H9 (cell line): Measurements from ENCODE around the gene ARHGAP4. TPM values are rescaled to one million over a fixed set of nuclear protein-coding genes. Genes with fewer than 3 reads are reported as not detected.

ENCODE experiments used
- DNase-seq: peaks from one replicate; pipeline ENCODE4 v3.0.0-alpha.2; 2017
- H2AFZ ChIP-seq: one replicate; pipeline ENCODE4 v1.6.1; 2013; ENCODE audit warnings: mild to moderate bottlenecking, low read length, control low read depth, moderate library complexity
- H2AK5ac ChIP-seq: 2 replicates; pipeline ENCODE4 v1.6.1; 2013; ENCODE audit warnings: low read length, control low read depth, mixed read lengths; ENCODE audit not compliant: insufficient read length
- H2BK120ac ChIP-seq: one replicate; pipeline ENCODE4 v1.6.1; 2013; ENCODE audit warnings: low read depth, mild to moderate bottlenecking, low read length, control low read depth, inconsistent platforms; ENCODE audit not compliant: poor library complexity, severe bottlenecking
- H2BK12ac ChIP-seq: 2 replicates; pipeline ENCODE4 v1.6.1; 2013; ENCODE audit warnings: low read length, control low read depth, mixed read lengths, low read depth; ENCODE audit not compliant: insufficient read length
- H2BK15ac ChIP-seq: 2 replicates; pipeline ENCODE4 v1.6.1; 2013; ENCODE audit warnings: low read depth, low read length, control low read depth
- H2BK20ac ChIP-seq: one replicate; pipeline ENCODE4 v1.6.1; 2013; ENCODE audit warnings: low read depth, mild to moderate bottlenecking, low read length, control low read depth, inconsistent platforms; ENCODE audit not compliant: poor library complexity, severe bottlenecking
- H2BK5ac ChIP-seq: 2 replicates; pipeline ENCODE4 v1.6.1; 2013; ENCODE audit warnings: low read length, control low read depth, mixed read lengths; ENCODE audit not compliant: insufficient read length
- H3K14ac ChIP-seq: 2 replicates; pipeline ENCODE4 v1.6.1; 2013; ENCODE audit warnings: low read length, control low read depth; ENCODE audit not compliant: insufficient read depth
- H3K18ac ChIP-seq: 2 replicates; pipeline ENCODE4 v1.6.1; 2013; ENCODE audit warnings: low read depth, mild to moderate bottlenecking, mixed read lengths, low read length, control low read depth; ENCODE audit not compliant: insufficient read length
- H3K23ac ChIP-seq: 2 replicates; pipeline ENCODE4 v1.6.1; 2013; ENCODE audit warnings: low read length, control low read depth, mixed read lengths, low read depth; ENCODE audit not compliant: insufficient read length
- H3K23me2 ChIP-seq: 2 replicates; pipeline ENCODE4 v1.6.1; 2013; ENCODE audit warnings: low read depth, mild to moderate bottlenecking, mixed read lengths, low read length, control low read depth; ENCODE audit not compliant: insufficient read length, poor library complexity, severe bottlenecking
- H3K27ac ChIP-seq: 2 replicates; pipeline ENCODE4 v1.5.1; 2013; ENCODE audit warnings: low read length, control low read depth, mixed read lengths, low read depth; ENCODE audit not compliant: insufficient read length
- H3K27me3 ChIP-seq: 2 replicates; pipeline ENCODE4 v1.6.1; 2013; ENCODE audit warnings: low read length, control low read depth, inconsistent platforms; ENCODE audit not compliant: insufficient read depth
- H3K4ac ChIP-seq: 2 replicates; pipeline ENCODE4 v1.6.1; 2013; ENCODE audit warnings: low read depth, mild to moderate bottlenecking, control low read depth, inconsistent platforms, low read length, moderate library complexity
- H3K4me1 ChIP-seq: 2 replicates; pipeline ENCODE4 v1.6.1; 2013; ENCODE audit warnings: low read length, control low read depth, inconsistent platforms; ENCODE audit not compliant: insufficient read depth
- H3K4me2 ChIP-seq: 2 replicates; pipeline ENCODE4 v1.6.1; 2013; ENCODE audit warnings: low read length, control low read depth, mixed read lengths; ENCODE audit not compliant: insufficient read length, insufficient read depth
- H3K56ac ChIP-seq: 2 replicates; pipeline ENCODE4 v1.6.1; 2013; ENCODE audit warnings: low read depth, mild to moderate bottlenecking, mixed read lengths, low read length, control low read depth; ENCODE audit not compliant: insufficient read length
- H3K79me1 ChIP-seq: 2 replicates; pipeline ENCODE4 v1.6.1; 2013; ENCODE audit warnings: low read depth, mild to moderate bottlenecking, moderate library complexity, low read length, control low read depth, inconsistent platforms; ENCODE audit not compliant: insufficient read depth, poor library complexity, severe bottlenecking
- H3K79me2 ChIP-seq: 2 replicates; pipeline ENCODE4 v1.6.1; 2013; ENCODE audit warnings: low read length, control low read depth, inconsistent platforms; ENCODE audit not compliant: insufficient read depth
- H3K9ac ChIP-seq: 2 replicates; pipeline ENCODE4 v1.6.1; 2013; ENCODE audit warnings: low read length, control low read depth, mixed read lengths; ENCODE audit not compliant: insufficient read length; ENCODE audit errors: extremely low read depth
- H3K9me3 ChIP-seq: one replicate; pipeline ENCODE4 v1.6.1; 2013; ENCODE audit warnings: low read depth, low read length, inconsistent platforms; ENCODE audit not compliant: control insufficient read depth
- H3T11ph ChIP-seq: one replicate; pipeline ENCODE4 v1.6.1; 2013; ENCODE audit warnings: mild to moderate bottlenecking, low read length, control low read depth, inconsistent platforms
- H4K20me1 ChIP-seq: one replicate; pipeline ENCODE4 v1.6.1; 2013; ENCODE audit not compliant: control insufficient read depth, insufficient read length, insufficient read depth
- H4K5ac ChIP-seq: 2 replicates; pipeline ENCODE4 v1.6.1; 2013; ENCODE audit warnings: low read depth, mild to moderate bottlenecking, mixed read lengths, low read length, control low read depth; ENCODE audit not compliant: insufficient read length
- H4K8ac ChIP-seq: replicated peaks from 2 replicates; pipeline ENCODE4 v1.6.1; 2013; ENCODE audit warnings: low read length, control low read depth, mixed read lengths, low read depth; ENCODE audit not compliant: insufficient read length
- H4K91ac ChIP-seq: 2 replicates; pipeline ENCODE4 v1.6.1; 2013; ENCODE audit warnings: low read depth, mild to moderate bottlenecking, moderate library complexity, mixed read lengths, low read length, control low read depth; ENCODE audit not compliant: insufficient read length
- H3K27ac Mint-ChIP-seq, 3 experiments: 2 replicates in 2 of 3; 3 replicates in 1 of 3; pipeline ENCODE4 v1.8.0; 2020 to 2021; ENCODE audit warnings: mixed read lengths in 3 of 3, mild to moderate bottlenecking in 1 of 3, moderate library complexity in 1 of 3
- H3K27me3 Mint-ChIP-seq: 2 replicates; pipeline ENCODE4 v1.8.0; 2021; ENCODE audit warnings: low read depth, mild to moderate bottlenecking, moderate library complexity, mixed read lengths
- H3K36me3 Mint-ChIP-seq, 3 experiments: 2 replicates in 2 of 3; 3 replicates in 1 of 3; pipeline ENCODE4 v1.8.0; 2020 to 2021; ENCODE audit warnings: low read depth in 3 of 3, mixed read lengths in 3 of 3; ENCODE audit not compliant: insufficient read depth in 1 of 3
- H3K4me1 Mint-ChIP-seq, 2 experiments: 2 replicates each; pipeline ENCODE4 v1.8.0; 2020; ENCODE audit warnings: mixed read lengths in 2 of 2
- H3K4me3 Mint-ChIP-seq, 2 experiments: 2 replicates in 1 of 2; 3 replicates in 1 of 2; pipeline ENCODE4 v1.8.0; 2020 to 2021; ENCODE audit warnings: mild to moderate bottlenecking in 2 of 2, mixed read lengths in 2 of 2, moderate library complexity in 1 of 2
- H3K9me3 Mint-ChIP-seq, 2 experiments: 2 replicates in 1 of 2; 3 replicates in 1 of 2; pipeline ENCODE4 v1.8.0; 2020; ENCODE audit warnings: mild to moderate bottlenecking in 2 of 2, mixed read lengths in 2 of 2, moderate library complexity in 1 of 2
- WGBS: extraction: QIAGEN DNeasy Blood & Tissue Kit; methylation state at CpG from one replicate; pipeline ENCODE4 v1.1.7; 2013; ENCODE audit warnings: missing lambda C conversion rate, low lambda C conversion rate, mixed read lengths; ENCODE audit not compliant: insufficient read length; ENCODE audit errors: extremely low coverage; 5-methylcytosine and 5-hydroxymethylcytosine counted together
- total RNA-seq: library from RNA; stranded (reverse); gene quantifications from 2 replicates; pipeline ENCODE4 v1.2.1, GENCODE V29; 2021
- TF ChIP-seq, protein P1 (sequence below): fragments of 200-600 bp; sonication (generic); conservative IDR thresholded peaks from 3 replicates; pipeline ENCODE4 v1.8.0; 2021; ENCODE audit warnings: antibody characterized with exemption, mild to moderate bottlenecking

The ARHGAP4 gene
- total RNA-seq, 1 experiment from 2014 or later = 37.8 TPM

DNA sequence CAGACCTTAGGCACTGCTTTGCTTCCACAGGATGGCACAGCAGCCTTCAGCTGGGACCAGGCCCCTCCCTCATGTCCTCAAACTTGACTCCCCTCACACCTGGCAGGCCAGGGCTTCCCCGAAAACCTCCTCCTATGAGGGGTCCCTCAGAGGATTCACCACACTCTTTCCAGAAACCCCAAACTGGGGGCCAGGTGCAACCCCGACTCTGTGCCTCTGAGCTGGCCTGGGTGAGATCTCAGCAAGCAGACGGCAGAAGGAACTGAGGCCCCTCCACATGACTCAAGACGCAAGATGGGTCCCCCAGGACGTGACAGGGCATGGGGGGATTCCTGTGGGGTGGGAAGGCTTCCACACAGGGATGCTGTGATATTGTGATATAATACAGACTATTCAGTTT lies 39.3 kb upstream of the ARHGAP4 start:
- no peak overlapping the region for H2BK12ac ChIP-seq
- H3K27me3 ChIP-seq = no peaks in the 10 kb centered on the region
- no peak overlapping the region for H3K27ac ChIP-seq
- H3K9me3 ChIP-seq = no peaks in the 10 kb centered on the region
- Mint-ChIP-seq H3K4me1 (peaks cover 29 to 38% of the 10 kb centered on the region in 2 experiments), H3K4me3 (no peak overlapping the region), H3K9me3 (peaks cover 0 to 3% of the 10 kb centered on the region in 2 experiments; a peak in 1 of 5 replicates), H3K27me3 (peaks cover 1% of the 10 kb centered on the region; the same call in 1 of the 2 replicates), H3K27ac (peak overlapping the region in 2 of 3 experiments; percentile 36 to 70; a peak in 3 of 7 replicates), H3K36me3 (peaks cover 34 to 67% (median 52%) of the 10 kb centered on the region in 3 experiments)
- WGBS = no CpG with 5 or more reads among the region's 5 CpGs
- peaks cover 5% of the 10 kb centered on the region for H3K79me1 ChIP-seq
- H3K79me2 ChIP-seq = peaks cover 50% of the 10 kb centered on the region; the same call in 1 of the 2 replicates
- no peak overlapping the region for H4K91ac ChIP-seq
- no peak for DNase-seq
- peaks cover 4% of the 10 kb centered on the region; the same call in 1 of the 2 replicates for H3K4me1 ChIP-seq
- no peak overlapping the region for H4K5ac ChIP-seq
- H3K56ac ChIP-seq = no peak overlapping the region
- H2BK120ac ChIP-seq = no peak overlapping the region
- no peak overlapping the region for H2AK5ac ChIP-seq
- H2AFZ ChIP-seq = no peak overlapping the region
- H4K8ac ChIP-seq = no peak overlapping the region
- TF ChIP-seq, protein P1, sequence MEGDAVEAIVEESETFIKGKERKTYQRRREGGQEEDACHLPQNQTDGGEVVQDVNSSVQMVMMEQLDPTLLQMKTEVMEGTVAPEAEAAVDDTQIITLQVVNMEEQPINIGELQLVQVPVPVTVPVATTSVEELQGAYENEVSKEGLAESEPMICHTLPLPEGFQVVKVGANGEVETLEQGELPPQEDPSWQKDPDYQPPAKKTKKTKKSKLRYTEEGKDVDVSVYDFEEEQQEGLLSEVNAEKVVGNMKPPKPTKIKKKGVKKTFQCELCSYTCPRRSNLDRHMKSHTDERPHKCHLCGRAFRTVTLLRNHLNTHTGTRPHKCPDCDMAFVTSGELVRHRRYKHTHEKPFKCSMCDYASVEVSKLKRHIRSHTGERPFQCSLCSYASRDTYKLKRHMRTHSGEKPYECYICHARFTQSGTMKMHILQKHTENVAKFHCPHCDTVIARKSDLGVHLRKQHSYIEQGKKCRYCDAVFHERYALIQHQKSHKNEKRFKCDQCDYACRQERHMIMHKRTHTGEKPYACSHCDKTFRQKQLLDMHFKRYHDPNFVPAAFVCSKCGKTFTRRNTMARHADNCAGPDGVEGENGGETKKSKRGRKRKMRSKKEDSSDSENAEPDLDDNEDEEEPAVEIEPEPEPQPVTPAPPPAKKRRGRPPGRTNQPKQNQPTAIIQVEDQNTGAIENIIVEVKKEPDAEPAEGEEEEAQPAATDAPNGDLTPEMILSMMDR = no peak
- no peak overlapping the region for H3T11ph ChIP-seq
- H4K20me1 ChIP-seq = no peaks in the 10 kb centered on the region
- H3K4ac ChIP-seq = no peak overlapping the region
- H3K14ac ChIP-seq = no peak overlapping the region
- peaks cover 13% of the 10 kb centered on the region for H3K23me2 ChIP-seq
- no peak overlapping the region for H3K18ac ChIP-seq
- no peak overlapping the region for H2BK20ac ChIP-seq
- no peak overlapping the region for H2BK15ac ChIP-seq
- no peak overlapping the region for H3K23ac ChIP-seq
- no peak overlapping the region for H2BK5ac ChIP-seq
- no peak overlapping the region for H3K4me2 ChIP-seq
- H3K9ac ChIP-seq = no peak overlapping the region
